Lung (tissue), 12 donors: ENCODE results near the gene ATXN1. TPM values are rescaled to one million over a fixed set of nuclear protein-coding genes. Genes with fewer than 3 reads are reported as not detected.

ENCODE experiments used
- ATAC-seq: fragments of 200-7000 bp; cut with Tn5 transposase; one replicate; pipeline ENCODE4 v1.9.1; 2020; ENCODE audit warnings: moderate number of reproducible peaks; ENCODE audit not compliant: insufficient read depth, low FRiP score
- DNase-seq, 3 donors: peaks; one replicate each; pipeline ENCODE4 v3.0.0-alpha.2; 2013 to 2017
- H3K27ac ChIP-seq, 2 donors: one replicate each; pipeline ENCODE4 v1.5.1; 2013; ENCODE audit warnings: mild to moderate bottlenecking in 2 of 2, moderate library complexity in 2 of 2, control low read depth in 1 of 2, inconsistent platforms in 1 of 2, low read depth in 1 of 2, low read length in 1 of 2
- H3K27me3 ChIP-seq, 3 donors: one replicate each; pipeline ENCODE4 v1.5.1; 2013; ENCODE audit warnings: low read length in 2 of 3; ENCODE audit not compliant: control insufficient read depth in 3 of 3, insufficient read depth in 3 of 3
- H3K36me3 ChIP-seq, 4 donors: one replicate each; pipeline ENCODE4 v1.5.1; 2013; ENCODE audit warnings: low read length in 4 of 4, mild to moderate bottlenecking in 1 of 4, moderate library complexity in 1 of 4; ENCODE audit not compliant: control insufficient read depth in 4 of 4, insufficient read depth in 4 of 4
- H3K4me1 ChIP-seq, 5 donors: one replicate each; pipeline ENCODE4 v1.5.1; 2013; ENCODE audit warnings: low read length in 5 of 5, mild to moderate bottlenecking in 2 of 5, moderate library complexity in 1 of 5; ENCODE audit not compliant: control insufficient read depth in 5 of 5, insufficient read depth in 5 of 5
- H3K4me3 ChIP-seq: one replicate; pipeline ENCODE4 v1.5.1; 2013; ENCODE audit warnings: mild to moderate bottlenecking, control low read depth, moderate library complexity
- H3K9ac ChIP-seq, 2 donors: one replicate each; pipeline ENCODE4 v1.5.1; 2013; ENCODE audit warnings: low read length in 2 of 2, control low read depth in 1 of 2; ENCODE audit not compliant: insufficient read depth in 1 of 2
- H3K9me3 ChIP-seq, 4 donors: one replicate each; pipeline ENCODE4 v1.5.1; 2013; ENCODE audit warnings: low read length in 3 of 4, mild to moderate bottlenecking in 1 of 4, moderate library complexity in 1 of 4; ENCODE audit not compliant: control insufficient read depth in 4 of 4, insufficient read depth in 3 of 4
- WGBS, 2 donors: extraction: QIAGEN DNeasy Blood & Tissue Kit; methylation state at CpG; one replicate each; pipeline ENCODE4 v1.1.7; 2013; 5-methylcytosine and 5-hydroxymethylcytosine counted together
- polyA plus RNA-seq, 2 donors: library from polyadenylated mRNA; stranded (reverse); fragments of 200-250 nt; gene quantifications; one replicate each; pipeline ENCODE4 v1.2.1, GENCODE V29; 2013
- total RNA-seq, 2 donors: library from RNA; depleted of rRNA in 1 of 2; stranded (reverse); fragments of >200 nt in 1 of 2; gene quantifications; one replicate each; pipeline ENCODE4 v1.2.1, GENCODE V29; 2014 to 2021
- TF ChIP-seq, protein P1 (sequence below): IDR thresholded peaks from 2 replicates; pipeline ENCODE4 v1.5.1; 2012; ENCODE audit warnings: mild to moderate bottlenecking; ENCODE audit errors: control extremely low read depth, extremely low read depth
- donor health status: control.
- donor health status: control.
- donor health status: Bipolar disorder and iron deficiency.
- donor health status: healthy.
- donor health status: DM: yes; HTN: yes; CAD: no.

The ATXN1 gene
- total and polyA plus RNA-seq, 4 donors, result 9.7 to 108 (median 34.9) TPM

DNA sequence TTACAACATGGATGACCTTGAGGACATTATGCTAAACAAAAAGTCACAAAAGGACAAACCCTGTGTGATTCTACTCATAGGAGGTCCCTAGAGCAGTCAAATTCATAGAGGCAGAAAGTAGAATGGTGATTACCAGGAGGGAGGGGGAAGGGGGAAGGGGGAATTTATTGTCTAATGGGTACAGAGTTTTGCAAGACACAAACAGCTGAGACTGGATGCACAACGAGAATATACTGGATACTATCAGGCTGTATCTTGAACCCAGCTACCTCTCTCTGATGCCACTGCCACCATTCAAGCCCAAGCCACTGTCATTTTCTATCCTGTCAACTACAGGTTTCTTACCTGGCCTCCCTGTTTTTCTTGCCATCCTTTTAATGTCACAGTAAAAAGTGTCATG, 252.3 kb downstream of the ATXN1 start:
- ATAC-seq (no peak), DNase-seq (no peak)
- peaks cover 9 to 53% (median 35%) of the 10 kb centered on the region in 5 donors for H3K4me1 ChIP-seq
- TF ChIP-seq, protein P1, sequence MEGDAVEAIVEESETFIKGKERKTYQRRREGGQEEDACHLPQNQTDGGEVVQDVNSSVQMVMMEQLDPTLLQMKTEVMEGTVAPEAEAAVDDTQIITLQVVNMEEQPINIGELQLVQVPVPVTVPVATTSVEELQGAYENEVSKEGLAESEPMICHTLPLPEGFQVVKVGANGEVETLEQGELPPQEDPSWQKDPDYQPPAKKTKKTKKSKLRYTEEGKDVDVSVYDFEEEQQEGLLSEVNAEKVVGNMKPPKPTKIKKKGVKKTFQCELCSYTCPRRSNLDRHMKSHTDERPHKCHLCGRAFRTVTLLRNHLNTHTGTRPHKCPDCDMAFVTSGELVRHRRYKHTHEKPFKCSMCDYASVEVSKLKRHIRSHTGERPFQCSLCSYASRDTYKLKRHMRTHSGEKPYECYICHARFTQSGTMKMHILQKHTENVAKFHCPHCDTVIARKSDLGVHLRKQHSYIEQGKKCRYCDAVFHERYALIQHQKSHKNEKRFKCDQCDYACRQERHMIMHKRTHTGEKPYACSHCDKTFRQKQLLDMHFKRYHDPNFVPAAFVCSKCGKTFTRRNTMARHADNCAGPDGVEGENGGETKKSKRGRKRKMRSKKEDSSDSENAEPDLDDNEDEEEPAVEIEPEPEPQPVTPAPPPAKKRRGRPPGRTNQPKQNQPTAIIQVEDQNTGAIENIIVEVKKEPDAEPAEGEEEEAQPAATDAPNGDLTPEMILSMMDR, result no peak
- H3K27me3 ChIP-seq, result no peaks in the 10 kb centered on the region
- H3K4me3 ChIP-seq, result no peak overlapping the region
- WGBS, 2 donors, result 55 to 79% methylated on average over 1 of the region's 1 CpG
- H3K36me3 ChIP-seq, result no peaks in the 10 kb centered on the region
- H3K9ac ChIP-seq, result no peak overlapping the region
- H3K9me3 ChIP-seq, result no peaks in the 10 kb centered on the region
- no peak overlapping the region for H3K27ac ChIP-seq

DNA sequence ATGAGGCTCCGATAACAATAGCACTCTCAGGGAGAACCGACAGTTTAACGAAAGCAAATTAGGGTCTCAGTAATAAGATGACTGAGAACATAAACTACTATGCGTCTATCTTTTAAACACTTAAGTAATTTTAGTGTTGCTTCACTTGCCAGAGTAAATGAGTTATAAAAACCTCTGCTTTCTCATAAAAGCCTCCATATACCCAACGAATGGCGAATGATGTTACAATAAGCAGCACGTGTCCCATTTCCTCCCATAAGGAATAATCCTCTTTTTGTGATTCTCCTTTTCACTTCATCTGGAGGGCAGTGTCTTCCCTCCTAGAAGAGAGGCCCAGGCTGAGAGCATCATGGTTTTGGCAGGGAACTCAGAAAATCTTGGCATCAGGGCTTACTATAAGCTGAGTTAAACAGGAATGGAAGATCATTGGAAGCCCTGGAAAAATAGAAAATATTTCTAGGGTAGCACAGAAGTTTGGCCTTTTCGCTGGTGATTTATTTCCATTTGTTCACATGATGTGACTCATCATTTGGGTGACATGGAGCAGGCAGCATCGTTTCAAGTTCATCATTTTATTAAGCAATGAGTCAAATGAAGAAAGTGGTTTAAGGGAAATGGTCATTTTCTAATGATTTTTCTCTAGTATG, 255.4 kb downstream of the ATXN1 start:
- 60 to 71% methylated on average over 9 of the region's 9 CpGs for WGBS, 2 donors
- no peak for ATAC-seq

DNA sequence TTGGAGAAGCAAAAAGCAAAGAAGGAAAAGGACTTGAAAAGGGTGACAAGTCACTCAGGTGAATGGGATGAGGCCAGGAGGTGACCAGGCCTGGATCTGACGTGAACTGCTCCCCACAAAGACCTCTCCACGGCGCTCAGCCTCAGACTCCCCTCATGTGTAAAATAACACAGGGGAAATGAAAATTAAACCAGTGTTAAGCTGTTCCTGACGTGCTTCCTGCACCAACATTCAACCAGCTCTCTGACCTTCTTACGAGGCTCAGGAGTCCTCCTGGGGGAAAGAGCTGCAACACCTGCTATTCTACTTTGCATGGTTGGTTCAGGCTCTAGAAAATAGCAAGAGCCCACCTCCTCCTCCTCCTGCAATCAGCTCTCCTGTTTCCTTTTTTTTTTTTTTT, 256.7 kb downstream of the ATXN1 start:
- 56 to 75% methylated on average over 5 of the region's 5 CpGs for WGBS, 2 donors
- no peak overlapping the region for H3K4me3 ChIP-seq
- ATAC-seq (no peak), DNase-seq (peak in 1 of 3 donors; percentile 61)
- H3K4me1 ChIP-seq, result peaks cover 0 to 33% (median 16%) of the 10 kb centered on the region in 5 donors
- H3K9ac ChIP-seq, result no peak overlapping the region
- H3K27ac ChIP-seq, result no peak overlapping the region
- no peaks in the 10 kb centered on the region for H3K36me3 ChIP-seq
- H3K27me3 ChIP-seq, result no peaks in the 10 kb centered on the region
- no peaks in the 10 kb centered on the region for H3K9me3 ChIP-seq
- TF ChIP-seq, protein P1, result no peak

More for the DNA sequence above, 255.4 kb downstream of the ATXN1 start:
- peaks cover 0 to 33% (median 16%) of the 10 kb centered on the region in 5 donors for H3K4me1 ChIP-seq
- no peaks in the 10 kb centered on the region for H3K9me3 ChIP-seq
- TF ChIP-seq, protein P1, result no peak
- no peak overlapping the region for H3K27ac ChIP-seq
- no peaks in the 10 kb centered on the region for H3K27me3 ChIP-seq
- DNase-seq, result peak; percentile 87 to 96 (median 95)
- peak overlapping the region in 1 of 2 donors; percentile 51 for H3K9ac ChIP-seq
- no peaks in the 10 kb centered on the region for H3K36me3 ChIP-seq
- no peak overlapping the region for H3K4me3 ChIP-seq
